IPS-18a (cell line): ENCODE results near the gene TRIO.

Experiments used
- H3K27ac ChIP-seq: one replicate; pipeline ENCODE4 v1.5.1; 2013; ENCODE audit warnings: low read length
- H3K27me3 ChIP-seq: one replicate; pipeline ENCODE4 v1.6.1; 2013; ENCODE audit warnings: mild to moderate bottlenecking, low read length; ENCODE audit not compliant: control insufficient read depth, insufficient read depth
- H3K36me3 ChIP-seq: one replicate; pipeline ENCODE4 v1.6.1; 2013; ENCODE audit warnings: low read depth, low read length; ENCODE audit not compliant: control insufficient read depth
- H3K4me1 ChIP-seq: one replicate; pipeline ENCODE4 v1.6.1; 2013; ENCODE audit warnings: low read depth, low read length; ENCODE audit not compliant: control insufficient read depth
- H3K4me3 ChIP-seq: one replicate; pipeline ENCODE4 v1.5.1; 2013; ENCODE audit warnings: low read length
- H3K9ac ChIP-seq: one replicate; pipeline ENCODE4 v1.6.1; 2013; ENCODE audit warnings: mild to moderate bottlenecking, low read length, moderate library complexity
- H3K9me3 ChIP-seq: one replicate; pipeline ENCODE4 v1.6.1; 2013; ENCODE audit warnings: low read depth, low read length; ENCODE audit not compliant: control insufficient read depth

TRIO gene

DNA sequence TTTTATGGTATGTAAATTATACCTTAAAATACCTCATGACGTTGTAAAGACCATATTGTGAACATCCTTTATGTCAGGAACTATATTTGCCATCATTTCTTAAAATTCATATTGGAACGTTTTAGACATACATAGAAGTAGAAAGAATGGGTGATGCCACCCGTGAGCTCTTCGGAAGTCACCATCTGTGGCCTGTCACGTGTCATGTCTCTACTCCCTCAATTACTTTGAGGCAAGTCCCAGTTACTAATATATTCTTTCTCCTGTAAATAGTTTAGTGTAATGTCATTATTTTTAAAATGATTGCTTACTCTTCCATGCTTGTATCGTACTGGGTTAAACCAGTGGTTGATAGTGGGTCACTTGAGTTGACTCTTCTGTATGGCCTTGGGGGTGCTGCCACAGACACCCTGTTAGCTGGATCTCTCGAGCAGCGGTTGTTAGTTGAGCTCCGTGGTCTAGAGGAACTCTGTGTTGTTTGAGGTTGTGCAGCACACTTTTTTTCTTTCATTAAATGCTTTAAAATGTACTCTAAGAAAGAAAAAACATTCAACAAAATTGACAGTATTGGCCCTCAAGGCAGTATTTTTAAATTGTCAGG lies 66.2 kb downstream of the TRIO start:
- H3K36me3 ChIP-seq = no peaks in the 10 kb centered on the region
- H3K27ac ChIP-seq = no peak overlapping the region
- no peaks in the 10 kb centered on the region for H3K27me3 ChIP-seq
- H3K4me1 ChIP-seq = peaks cover 16% of the 10 kb centered on the region
- no peaks in the 10 kb centered on the region for H3K9me3 ChIP-seq
- no peak overlapping the region for H3K9ac ChIP-seq
- no peak overlapping the region for H3K4me3 ChIP-seq

DNA sequence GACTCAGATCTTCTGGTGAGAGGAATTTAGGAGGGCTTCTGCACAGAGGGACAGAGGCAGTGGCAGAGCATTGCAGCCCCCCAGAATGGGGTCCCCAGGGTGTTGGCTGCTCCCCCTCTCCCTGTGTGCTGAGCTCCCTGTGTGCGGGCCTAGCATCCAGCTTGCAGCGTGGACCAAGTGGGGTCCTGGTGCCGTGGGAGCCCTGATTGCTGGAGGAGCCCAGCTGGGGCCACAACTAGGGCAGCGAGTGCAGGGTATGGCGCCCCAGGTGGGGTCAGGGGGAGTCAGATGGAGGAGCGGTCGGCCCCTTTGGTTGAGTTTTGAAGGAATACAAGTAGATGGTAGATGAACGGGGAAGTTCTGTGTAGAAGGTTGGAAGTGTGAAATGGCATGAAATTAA lies 66.7 kb downstream of the TRIO start:
- Histone ChIP-seq H3K4me3 (no peak overlapping the region), H3K27me3 (no peaks in the 10 kb centered on the region), H3K27ac (no peak overlapping the region), H3K4me1 (peaks cover 16% of the 10 kb centered on the region), H3K9ac (no peak overlapping the region), H3K9me3 (no peaks in the 10 kb centered on the region), H3K36me3 (no peaks in the 10 kb centered on the region)

DNA sequence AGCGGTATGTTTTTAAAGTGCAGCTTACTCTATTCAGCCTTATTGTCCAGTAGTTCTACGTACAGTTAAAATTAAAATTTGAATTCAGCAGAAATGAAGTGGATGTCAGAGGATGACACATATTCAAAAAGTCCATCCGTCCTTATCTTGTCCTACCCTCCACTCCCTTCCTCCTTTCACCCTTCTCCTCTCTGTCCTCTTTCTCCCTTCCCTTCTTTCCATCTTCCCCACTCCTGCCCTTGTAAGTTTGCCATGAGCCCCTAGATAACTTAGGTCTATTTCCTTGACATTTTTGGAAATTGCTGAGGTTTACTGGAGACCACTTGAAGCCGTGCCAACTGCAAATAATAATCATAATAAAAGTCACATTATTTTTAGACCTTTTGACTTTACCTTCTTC lies 67.6 kb downstream of the TRIO start:
- H3K27me3 ChIP-seq = no peaks in the 10 kb centered on the region
- H3K27ac ChIP-seq = no peak overlapping the region
- peaks cover 19% of the 10 kb centered on the region for H3K4me1 ChIP-seq
- no peaks in the 10 kb centered on the region for H3K9me3 ChIP-seq
- no peak overlapping the region for H3K4me3 ChIP-seq
- H3K9ac ChIP-seq = no peak overlapping the region
- no peaks in the 10 kb centered on the region for H3K36me3 ChIP-seq

GRCh38 chr5:14211818-14212803 lies 69.0 kb downstream of the TRIO start:
- no peak overlapping the region for H3K9ac ChIP-seq
- H3K9me3 ChIP-seq = no peaks in the 10 kb centered on the region
- no peak overlapping the region for H3K27ac ChIP-seq

DNA sequence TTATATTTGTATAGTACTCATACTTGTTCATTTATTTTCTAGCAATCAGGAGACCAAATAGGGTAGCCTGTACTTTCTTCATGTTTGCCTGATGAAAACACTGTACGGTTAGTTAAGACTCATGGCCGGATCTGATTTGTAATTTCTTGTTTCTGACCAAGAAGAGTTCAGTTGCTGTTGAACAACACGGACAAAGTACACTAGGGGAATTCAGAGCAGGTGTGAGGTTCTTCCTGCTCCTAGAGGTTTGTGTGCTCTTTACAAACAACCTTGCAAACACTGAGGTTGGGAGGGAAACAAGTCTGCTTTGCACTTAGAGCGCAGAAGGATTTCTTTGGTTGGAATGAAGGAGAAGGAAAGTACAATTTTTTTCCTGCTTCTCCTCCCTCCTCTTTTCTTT lies 69.7 kb downstream of the TRIO start:
- no peak overlapping the region for H3K4me3 ChIP-seq
- H3K36me3 ChIP-seq = no peaks in the 10 kb centered on the region
- H3K27ac ChIP-seq = no peak overlapping the region
- H3K27me3 ChIP-seq = no peaks in the 10 kb centered on the region
- no peaks in the 10 kb centered on the region for H3K9me3 ChIP-seq
- peaks cover 32% of the 10 kb centered on the region for H3K4me1 ChIP-seq
- H3K9ac ChIP-seq = no peak overlapping the region

More at GRCh38 chr5:14211818-14212803, 69.0 kb downstream of the TRIO start:
- peaks cover 32% of the 10 kb centered on the region for H3K4me1 ChIP-seq
- H3K4me3 ChIP-seq = no peak overlapping the region
- H3K36me3 ChIP-seq = no peaks in the 10 kb centered on the region
- no peaks in the 10 kb centered on the region for H3K27me3 ChIP-seq

- no peaks in the 10 kb centered on the region for H3K36me3 ChIP-seq
- H3K9ac ChIP-seq = no peak overlapping the region
- no peak overlapping the region for H3K27ac ChIP-seq
- H3K9me3 ChIP-seq = no peaks in the 10 kb centered on the region
- H3K4me3 ChIP-seq = no peak overlapping the region
- H3K27me3 ChIP-seq = no peaks in the 10 kb centered on the region
- H3K4me1 ChIP-seq = peaks cover 32% of the 10 kb centered on the region
These were observed 70.1 kb downstream of the TRIO start for GRCh38 chr5:14213253-14213652.

DNA sequence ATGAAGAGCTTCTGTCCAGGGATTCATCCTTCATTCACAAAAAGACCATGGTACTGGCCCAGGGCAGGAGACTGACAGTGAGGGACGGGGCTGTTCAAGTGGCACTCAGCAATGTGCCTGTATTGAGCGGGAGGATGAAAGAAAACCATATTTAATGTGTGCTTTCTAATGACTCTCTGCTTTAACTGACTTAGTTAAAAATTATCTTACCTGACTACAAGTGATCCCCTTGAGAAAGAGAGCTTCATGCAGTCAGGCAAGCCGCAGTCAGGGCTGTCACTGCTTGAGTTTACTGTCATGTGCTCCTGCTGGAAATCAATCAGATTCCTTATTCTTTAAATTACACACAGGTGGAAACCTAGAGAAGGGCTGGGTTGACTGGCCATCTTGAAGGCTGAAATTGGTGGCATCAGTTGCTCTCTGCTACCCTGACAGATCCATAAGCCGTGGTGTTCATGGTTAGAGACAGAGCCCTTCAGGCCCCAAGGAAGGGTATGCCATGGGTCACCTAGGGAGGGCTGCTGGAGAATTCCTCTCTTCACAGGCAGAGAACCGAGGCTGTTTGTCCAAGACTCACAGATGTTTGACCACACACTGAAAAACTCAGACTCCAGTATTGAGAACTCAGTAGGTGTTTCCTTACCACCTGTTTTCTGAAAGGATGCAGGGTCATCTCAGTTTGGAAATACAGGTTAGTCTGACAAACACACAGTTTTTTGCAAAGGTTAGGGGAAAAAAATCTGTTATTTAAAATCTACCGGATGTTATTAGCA lies 70.9 kb downstream of the TRIO start:
- no peak overlapping the region for H3K27ac ChIP-seq
- H3K4me1 ChIP-seq = peaks cover 32% of the 10 kb centered on the region
- H3K4me3 ChIP-seq = no peak overlapping the region

GRCh38 chr5:14215901-14216300 lies 72.8 kb downstream of the TRIO start:
- Histone ChIP-seq H3K9ac (no peak overlapping the region), H3K27ac (no peak overlapping the region), H3K4me1 (peaks cover 42% of the 10 kb centered on the region), H3K9me3 (no peaks in the 10 kb centered on the region), H3K4me3 (no peak overlapping the region), H3K36me3 (no peaks in the 10 kb centered on the region), H3K27me3 (no peaks in the 10 kb centered on the region)

More for the DNA sequence above, 70.9 kb downstream of the TRIO start:
- no peaks in the 10 kb centered on the region for H3K9me3 ChIP-seq
- H3K9ac ChIP-seq = no peak overlapping the region
- no peaks in the 10 kb centered on the region for H3K36me3 ChIP-seq
- H3K27me3 ChIP-seq = no peaks in the 10 kb centered on the region

DNA sequence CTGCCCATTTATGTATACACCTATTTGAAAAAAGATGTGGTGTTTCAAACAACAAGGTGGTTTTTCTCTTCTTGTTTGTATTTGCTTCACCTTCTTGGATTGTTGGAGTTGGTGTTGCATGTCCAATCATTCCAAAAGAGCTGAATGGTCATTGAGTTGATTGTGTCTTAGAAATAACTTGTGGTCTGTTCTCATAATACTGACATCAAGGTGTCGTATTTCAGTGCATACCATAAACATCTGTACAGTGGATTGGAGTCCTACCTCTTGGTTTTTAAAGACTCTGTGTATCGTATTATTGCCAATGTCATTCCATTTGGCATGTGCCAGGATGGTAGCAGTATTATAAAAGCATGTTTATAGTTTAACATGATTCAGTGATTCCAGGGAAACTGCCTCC lies 73.2 kb downstream of the TRIO start:
- no peak overlapping the region for H3K9ac ChIP-seq
- H3K9me3 ChIP-seq = no peaks in the 10 kb centered on the region
- H3K4me3 ChIP-seq = no peak overlapping the region
- no peaks in the 10 kb centered on the region for H3K27me3 ChIP-seq
- peaks cover 42% of the 10 kb centered on the region for H3K4me1 ChIP-seq
- H3K36me3 ChIP-seq = no peaks in the 10 kb centered on the region
- no peak overlapping the region for H3K27ac ChIP-seq

GRCh38 chr5:14216902-14217301 lies 73.8 kb downstream of the TRIO start:
- Histone ChIP-seq H3K4me1 (peaks cover 42% of the 10 kb centered on the region), H3K9me3 (no peaks in the 10 kb centered on the region), H3K27ac (no peak overlapping the region), H3K27me3 (no peaks in the 10 kb centered on the region), H3K9ac (no peak overlapping the region), H3K36me3 (no peaks in the 10 kb centered on the region), H3K4me3 (no peak overlapping the region)

DNA sequence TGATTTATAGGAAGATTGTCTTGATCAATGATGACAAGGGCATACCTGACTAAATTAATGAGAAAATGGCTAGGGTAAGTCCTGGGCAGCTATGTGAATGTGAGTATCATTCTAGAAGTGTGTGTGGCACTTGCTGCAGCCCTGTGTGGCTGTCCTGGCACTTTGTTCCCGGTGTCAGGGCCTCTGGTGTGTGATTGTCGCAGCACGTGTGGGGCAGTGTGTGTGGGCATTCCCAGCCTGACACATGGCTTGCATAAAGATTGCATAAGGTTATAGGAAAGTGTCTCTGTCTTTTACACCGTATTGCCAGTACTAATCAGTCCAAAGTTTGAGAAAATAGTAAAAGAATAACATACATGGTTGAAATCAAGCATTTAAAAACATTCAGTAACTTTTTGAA lies 74.4 kb downstream of the TRIO start:
- Histone ChIP-seq H3K27me3 (no peaks in the 10 kb centered on the region), H3K4me1 (peaks cover 48% of the 10 kb centered on the region), H3K9ac (no peak overlapping the region), H3K36me3 (no peaks in the 10 kb centered on the region), H3K4me3 (no peak overlapping the region), H3K9me3 (no peaks in the 10 kb centered on the region), H3K27ac (no peak overlapping the region)
